Effector CD8-positive, alpha-beta T cell (primary cell): Measurements from ENCODE around the gene STH.
A peak's percentile ranks its signal among the peaks of the same experiment; 100 is the strongest.

Source experiments
- DNase-seq: peaks from one replicate; lab custom pipeline; 2025; lab: John Stamatoyannopoulos, UW

STH gene

GRCh38 chr17:46027048-46027975 is 28.3 kb downstream of the STH start:
- DNase-seq = no peak

DNA sequence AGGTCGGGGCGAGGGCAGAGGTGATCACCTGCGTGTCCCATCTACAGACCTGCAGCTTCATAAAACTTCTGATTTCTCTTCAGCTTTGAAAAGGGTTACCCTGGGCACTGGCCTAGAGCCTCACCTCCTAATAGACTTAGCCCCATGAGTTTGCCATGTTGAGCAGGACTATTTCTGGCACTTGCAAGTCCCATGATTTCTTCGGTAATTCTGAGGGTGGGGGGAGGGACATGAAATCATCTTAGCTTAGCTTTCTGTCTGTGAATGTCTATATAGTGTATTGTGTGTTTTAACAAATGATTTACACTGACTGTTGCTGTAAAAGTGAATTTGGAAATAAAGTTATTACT is 28.9 kb downstream of the STH start:
- no peak for DNase-seq

- DNase-seq = no peak
These were observed 29.3 kb downstream of the STH start for GRCh38 chr17:46028374-46028773.

- no peak for DNase-seq
These were observed 30.0 kb downstream of the STH start for GRCh38 chr17:46028981-46029565.

DNA sequence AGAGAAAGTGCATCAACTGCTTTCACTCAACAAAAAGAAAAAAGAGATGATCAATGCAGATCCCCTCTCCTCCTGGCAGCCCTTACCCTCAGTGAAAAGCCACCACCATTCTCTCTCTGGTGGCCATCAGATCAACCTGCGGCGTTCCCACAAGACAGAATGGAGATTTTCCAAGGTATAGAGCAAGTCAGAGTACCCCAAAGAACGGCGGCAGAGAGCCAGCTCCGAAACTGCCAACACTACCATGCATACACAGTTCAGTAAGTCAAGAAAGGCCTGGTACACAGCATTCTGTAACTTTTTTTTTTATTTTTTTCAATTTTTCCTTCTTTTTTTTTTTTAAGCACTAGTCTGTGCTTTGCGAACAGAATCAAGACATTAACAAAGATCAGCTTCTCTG is 30.6 kb downstream of the STH start:
- DNase-seq = no peak

DNA sequence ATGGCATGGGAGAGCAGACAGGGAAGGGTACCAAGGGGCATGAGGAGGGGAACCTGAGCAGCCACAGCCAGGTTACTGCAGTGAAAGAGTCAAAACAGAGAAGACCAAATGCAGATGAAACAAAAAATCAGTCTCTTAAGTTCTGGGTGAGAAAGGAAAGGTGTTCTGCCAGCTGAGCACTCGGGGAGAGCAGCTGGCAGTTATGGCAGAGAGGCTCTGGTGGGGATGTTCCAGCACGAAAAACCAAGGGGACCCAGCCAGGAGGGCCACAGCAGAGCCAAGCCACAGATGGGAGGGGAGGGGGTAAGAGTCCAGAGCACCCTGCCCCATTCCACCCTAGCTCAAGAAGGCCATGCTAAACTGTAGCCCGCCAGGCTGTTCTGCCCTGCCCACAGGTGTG is 31.7 kb downstream of the STH start:
- DNase-seq = no peak

- DNase-seq = no peak
These were observed 32.4 kb downstream of the STH start for GRCh38 chr17:46031440-46031839.

- DNase-seq = no peak
These were observed 32.9 kb downstream of the STH start for GRCh38 chr17:46031920-46032319.

DNA sequence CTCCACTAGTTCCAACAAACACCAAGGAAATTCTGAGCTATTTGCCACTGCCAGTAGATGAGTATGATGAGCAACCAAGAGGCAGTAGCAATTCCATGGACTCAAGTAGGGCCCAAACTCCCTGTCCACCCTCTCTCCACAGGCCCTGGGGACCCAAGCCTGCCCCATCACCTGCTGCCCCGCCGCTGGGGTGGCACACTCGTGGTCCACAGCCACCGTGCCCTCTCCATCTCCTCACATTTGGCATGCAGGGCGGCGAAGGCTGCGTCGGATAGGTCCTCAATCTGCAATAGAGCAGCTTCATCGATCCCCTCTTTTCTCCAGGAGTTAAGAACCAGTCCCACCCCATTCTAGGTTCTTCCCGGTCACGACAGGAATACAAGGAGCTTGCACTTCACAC is 33.9 kb downstream of the STH start:
- no peak for DNase-seq

- DNase-seq = no peak
These were observed 34.3 kb downstream of the STH start for GRCh38 chr17:46033392-46033791.

- DNase-seq = no peak
These were observed 36.2 kb downstream of the STH start for GRCh38 chr17:46035112-46035818.

GRCh38 chr17:46036491-46036890 is 37.4 kb downstream of the STH start:
- DNase-seq = no peak

- no peak for DNase-seq
These were observed 38.7 kb downstream of the STH start for GRCh38 chr17:46037722-46038255.

- DNase-seq = no peak
These were observed 39.4 kb downstream of the STH start for GRCh38 chr17:46038414-46038813.

DNA sequence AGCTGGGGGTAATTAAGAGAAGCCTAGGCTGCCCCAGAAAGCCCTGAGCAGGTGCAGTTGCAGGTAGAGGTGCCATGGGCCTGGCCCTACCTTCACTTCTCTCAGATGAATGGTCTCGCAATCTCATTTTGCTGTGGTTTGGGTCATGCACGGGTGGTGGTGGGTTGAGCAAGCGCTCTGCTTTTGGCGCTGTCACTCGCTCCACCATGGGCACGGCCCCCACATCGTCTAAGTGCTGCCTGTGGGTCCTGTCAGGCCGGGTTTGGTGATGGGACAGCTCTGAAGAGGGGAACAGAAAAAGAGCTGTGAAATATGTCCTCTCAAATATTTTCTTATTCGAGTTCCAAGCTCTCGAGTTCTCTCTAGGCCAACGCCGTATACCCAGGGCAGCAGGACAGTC is 39.9 kb downstream of the STH start:
- no peak for DNase-seq

DNA sequence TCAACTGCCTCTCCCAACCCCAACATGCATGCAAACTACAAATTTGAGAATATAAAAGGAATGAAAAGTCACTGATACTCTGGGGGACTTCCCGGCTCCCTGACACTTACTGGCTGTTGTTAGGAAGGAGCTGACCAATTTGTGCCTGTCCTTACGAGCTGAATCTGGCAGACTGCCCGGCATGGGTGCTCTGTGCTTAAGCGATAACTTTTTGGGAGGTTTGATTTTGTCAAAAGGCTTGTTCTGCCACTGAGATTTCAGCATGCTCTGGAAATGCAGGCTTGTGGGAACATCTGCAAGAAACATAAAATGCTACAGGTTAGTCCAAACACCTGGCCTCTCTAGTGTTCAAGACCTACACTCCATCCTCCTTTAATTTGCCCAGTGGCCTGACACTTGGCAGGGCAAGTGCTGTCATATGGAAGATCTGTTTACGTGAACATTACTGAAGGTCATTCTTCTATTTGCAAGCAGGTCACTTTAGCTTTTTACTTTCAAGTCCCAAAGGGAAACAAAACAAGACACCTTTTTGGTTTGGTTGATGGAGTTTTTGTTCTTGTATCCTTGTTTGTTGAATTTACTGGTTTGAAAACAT is 40.6 kb downstream of the STH start:
- no peak for DNase-seq

DNA sequence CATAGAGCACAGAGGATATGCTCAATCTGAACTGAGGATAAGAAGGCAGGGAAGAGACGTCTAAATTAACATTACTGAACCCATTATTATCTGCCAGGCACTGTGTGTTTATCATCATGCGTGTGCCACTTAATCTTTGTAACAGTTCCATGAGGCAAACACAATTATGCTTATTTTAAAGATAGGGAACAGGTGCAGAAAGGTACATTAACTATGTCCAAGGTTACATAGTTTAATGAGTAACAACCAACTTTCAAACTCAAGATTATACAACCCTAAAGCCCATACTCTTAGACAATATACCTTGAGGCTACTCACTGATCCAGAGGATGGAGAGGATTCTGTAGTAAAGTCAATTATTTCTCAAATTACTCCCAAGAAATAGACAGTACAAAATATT is 43.2 kb downstream of the STH start:
- no peak for DNase-seq

- no peak for DNase-seq
These were observed 43.9 kb downstream of the STH start for GRCh38 chr17:46042925-46043324.

GRCh38 chr17:46043606-46044005 is 44.6 kb downstream of the STH start:
- no peak for DNase-seq

DNA sequence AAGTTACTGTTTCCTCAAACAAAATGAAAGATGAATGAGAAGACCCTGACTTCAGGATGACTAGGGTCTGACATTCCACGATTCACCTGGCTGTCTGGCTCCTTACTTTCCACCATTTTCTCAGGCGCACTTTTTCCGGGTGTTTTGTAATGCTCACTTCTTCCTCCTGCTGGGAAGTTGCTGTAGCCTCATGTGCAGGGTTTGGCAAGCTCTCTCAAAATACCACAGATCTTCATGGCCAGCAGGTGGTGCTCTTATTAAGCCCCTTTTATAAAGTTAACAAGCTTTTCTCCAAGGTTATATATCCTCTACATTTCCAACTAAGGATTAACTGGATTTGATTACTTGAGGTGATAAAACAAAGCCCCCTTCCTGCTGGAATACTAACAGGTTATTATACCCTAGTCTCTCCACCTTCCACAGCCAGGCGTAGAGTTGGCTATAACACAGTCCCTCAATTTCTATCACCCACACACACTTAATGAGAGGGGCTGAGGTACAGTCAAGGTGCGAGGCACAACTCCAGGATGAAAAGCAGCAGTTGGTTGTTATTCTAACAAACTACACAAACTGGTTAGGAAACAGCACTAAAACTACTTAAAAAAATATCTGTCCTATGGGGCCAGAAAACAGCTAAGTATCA is 45.4 kb downstream of the STH start:
- peak; percentile 28 for DNase-seq

DNA sequence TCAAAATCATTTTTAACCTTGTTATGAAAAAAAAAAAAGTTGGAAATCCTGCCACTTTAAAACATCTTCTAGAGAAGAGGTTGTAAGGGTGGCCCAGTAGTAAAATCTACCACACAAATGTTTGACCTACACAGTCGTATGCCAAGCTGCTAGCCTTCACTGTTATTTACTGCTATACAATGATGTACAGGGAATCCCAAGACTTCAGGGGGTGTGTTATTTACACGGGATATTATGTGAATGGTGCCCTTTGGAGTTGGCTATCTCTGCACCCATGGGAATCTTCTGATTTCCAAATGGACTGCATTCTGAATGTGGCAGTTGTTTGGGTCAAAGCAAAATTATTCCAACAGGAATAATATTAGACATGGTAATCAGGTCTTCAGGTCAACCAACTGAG is 45.9 kb downstream of the STH start:
- DNase-seq = no peak

GRCh38 chr17:46045639-46046038 is 46.6 kb downstream of the STH start:
- no peak for DNase-seq
